Measurements from ENCODE around the gene RARB. TPM values are rescaled to one million over a fixed set of nuclear protein-coding genes. Genes with fewer than 3 reads are reported as not detected.

The RARB gene
- total RNA-seq (2022; extraction: Qiagen RNA extraction) = 5.5 to 10.8 TPM (median 10.4 TPM) in 5 replicates

GRCh38 chr3:25427942-25428788 lies at the start of gene RARB:
Gene RARB (plus strand): TSS chr3:25428263. CDS start chr3:25428732, 469 bp downstream.

Other genes starting within 250 kb of the RARB start
- 59.1 to 91.1 TPM (median 63.2 TPM) in 5 replicates for gene TOP2B, start 236.6 kb downstream of the RARB start, total RNA-seq (2022; extraction: Qiagen RNA extraction)